NCI-H2171 treated with DMSO at 0.1 percent for 48 hours (cell line): ENCODE measurements around the gene RSRC2.
"Not testable (repeated sequence)": the region's sequence is repeated elsewhere in the genome, so short reads cannot be mapped to it uniquely, and the experiment has no call there.

Experiments
- DNase-seq: peaks from one replicate; lab custom pipeline; 2025; lab: John Stamatoyannopoulos, UW

The RSRC2 gene

DNA sequence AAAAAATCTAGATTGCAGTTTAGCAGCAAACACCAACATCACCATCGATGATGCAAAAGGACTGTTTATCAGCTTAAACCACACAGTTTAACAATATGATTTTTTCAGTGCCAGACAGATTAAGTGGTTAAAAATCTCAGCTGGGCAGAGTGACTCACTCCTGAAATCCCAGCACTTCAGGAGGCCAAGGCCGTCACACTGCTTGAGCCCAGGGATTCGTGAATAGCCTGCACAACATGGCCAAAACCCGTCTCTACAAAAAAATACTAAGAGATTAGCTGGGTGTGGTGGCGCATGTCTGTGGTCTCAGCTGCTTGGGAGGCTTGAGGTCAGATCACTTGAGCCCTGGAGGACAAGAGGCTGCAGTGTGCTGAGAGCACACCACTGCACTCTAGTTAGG is 8.9 kb downstream of the RSRC2 start:
- DNase-seq = no peak

DNA sequence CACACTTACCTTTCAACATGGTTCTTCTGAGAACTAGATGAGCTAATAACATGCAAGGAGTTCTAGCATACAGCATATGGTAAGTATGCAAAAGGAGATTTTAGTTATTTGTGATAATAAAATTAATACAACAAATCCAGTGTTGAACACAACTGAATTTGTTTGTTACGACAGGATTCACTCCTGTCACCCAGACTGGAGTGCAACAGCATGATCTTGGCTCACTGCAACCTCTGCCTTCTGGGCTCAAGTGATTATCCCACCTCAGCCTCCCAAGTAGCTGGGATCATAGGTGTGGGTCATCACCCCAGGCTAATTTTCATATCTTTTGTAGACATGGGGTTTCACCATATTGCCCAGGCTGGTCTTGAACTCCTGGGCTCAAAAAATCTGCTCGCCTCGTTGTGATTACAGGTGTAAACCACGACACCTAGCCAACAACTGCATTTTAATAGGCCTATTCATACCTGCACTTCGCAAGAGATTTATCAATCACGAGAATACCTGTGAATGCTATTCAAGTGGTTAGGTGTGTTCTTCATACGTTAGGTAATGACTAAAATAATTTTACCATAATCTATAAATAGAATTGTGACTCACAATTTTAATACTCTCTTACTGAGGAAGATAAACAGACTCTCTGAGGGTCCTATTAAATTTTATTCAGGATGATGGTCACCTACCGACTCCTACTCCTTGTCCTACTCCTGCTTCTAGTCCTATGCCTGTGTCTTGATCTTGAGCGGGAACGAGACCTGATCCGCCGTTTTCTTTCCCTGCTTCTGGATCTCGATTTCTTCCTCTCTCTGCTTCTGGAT is 10.0 kb downstream of the RSRC2 start:
- no peak for DNase-seq

DNA sequence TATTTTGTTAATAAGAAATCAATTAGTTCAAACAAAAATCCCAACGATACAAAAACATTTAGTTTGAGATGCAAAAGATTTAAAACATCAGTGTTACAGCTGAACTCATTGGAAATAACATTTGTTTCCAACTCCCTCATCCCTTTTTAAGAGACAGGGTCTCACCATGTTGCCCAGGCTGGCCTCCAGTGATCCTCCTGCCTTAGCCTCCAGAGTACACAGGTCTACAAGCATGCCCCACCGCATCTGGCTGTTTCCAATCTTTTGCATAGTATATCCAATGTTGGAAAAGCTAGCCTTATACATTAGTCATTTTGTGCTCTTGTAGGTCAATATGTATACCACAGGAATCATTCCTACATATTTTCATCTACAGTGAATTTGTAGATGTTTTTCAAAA is 11.5 kb downstream of the RSRC2 start:
- DNase-seq = no peak

DNA sequence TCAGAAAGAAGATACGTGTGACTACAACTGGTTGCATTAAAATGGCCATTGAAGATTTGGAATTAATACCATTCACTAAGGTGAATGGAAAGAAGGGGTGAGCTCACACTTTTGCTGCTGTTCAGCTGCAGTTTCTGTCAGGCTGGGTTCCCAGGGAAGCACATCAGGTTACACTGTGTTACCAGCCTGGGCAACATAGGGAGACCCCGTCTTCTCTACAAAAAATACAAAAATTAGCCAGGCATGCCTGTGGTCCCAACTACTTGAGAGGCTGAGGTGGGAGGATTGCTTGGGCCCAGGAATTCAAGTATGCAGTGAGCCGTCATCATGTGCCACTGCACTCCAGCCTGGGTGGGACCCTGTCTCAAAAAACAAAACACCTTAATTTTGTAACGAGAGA is 13.1 kb downstream of the RSRC2 start:
- DNase-seq = no peak

DNA sequence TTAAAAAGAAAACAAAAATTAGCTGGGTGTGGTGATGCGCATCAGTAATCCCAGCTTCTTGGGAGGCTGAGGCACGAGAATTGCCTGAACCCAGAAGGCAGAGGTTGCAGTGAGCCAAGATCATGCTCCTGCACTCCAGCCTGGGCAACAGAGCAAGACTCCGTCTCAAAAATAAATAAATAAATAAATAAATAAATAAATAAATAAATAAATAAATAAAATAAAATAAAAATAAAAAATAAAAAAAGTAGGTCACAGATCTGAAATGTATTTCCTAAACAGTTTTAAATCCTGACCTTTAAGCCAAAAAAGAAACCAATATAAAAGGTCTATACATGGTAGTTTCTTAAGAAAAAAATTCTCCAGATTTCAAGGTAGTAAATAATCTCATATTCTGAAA is 13.7 kb downstream of the RSRC2 start:
- not testable (repeated sequence) for DNase-seq

DNA sequence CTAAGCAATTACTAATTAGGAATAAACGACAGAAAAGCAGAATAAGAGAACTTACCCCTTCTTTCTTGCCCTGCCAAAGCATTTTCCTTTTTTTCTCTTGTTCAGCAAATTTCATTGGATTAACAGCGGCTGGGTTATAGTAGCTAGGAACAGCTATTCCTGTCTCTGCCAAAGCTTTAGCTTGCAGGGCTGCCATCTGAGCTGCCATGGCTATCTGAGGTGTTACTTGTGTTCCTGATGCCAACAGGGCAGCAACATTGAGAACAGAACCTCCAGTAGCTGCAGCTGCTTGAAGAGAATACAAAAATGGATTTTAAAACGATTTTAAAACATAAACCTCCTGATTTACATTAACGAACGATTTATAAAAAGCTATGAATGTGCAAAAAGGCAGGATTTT is 18.6 kb downstream of the RSRC2 start:
- no peak for DNase-seq

DNA sequence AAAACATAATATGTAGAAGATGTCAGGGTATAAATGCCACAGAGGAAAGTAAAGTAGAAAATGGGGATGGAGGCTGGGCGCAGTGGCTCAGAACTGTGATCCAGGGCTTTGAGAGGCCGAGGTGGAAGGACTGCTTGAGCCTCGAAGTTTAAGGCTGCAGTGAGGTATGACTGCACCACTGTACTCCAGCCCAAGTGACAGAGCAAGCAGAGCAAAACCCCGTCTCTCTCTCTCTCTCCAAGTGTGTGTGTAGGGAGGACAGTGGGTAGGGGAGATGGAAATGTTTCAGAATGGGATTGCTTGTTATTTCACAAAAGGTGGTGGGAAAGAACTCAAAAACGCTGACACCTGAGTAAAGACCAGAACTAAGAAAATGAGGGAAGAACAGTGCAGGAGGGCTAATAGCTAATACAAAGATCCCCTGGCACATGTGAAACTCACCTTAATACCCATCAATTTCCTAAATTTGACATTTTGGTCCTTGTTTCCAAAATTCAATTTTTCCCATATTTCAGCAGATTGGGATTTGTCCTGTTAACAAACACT is 20.3 kb downstream of the RSRC2 start:
- no peak for DNase-seq

DNA sequence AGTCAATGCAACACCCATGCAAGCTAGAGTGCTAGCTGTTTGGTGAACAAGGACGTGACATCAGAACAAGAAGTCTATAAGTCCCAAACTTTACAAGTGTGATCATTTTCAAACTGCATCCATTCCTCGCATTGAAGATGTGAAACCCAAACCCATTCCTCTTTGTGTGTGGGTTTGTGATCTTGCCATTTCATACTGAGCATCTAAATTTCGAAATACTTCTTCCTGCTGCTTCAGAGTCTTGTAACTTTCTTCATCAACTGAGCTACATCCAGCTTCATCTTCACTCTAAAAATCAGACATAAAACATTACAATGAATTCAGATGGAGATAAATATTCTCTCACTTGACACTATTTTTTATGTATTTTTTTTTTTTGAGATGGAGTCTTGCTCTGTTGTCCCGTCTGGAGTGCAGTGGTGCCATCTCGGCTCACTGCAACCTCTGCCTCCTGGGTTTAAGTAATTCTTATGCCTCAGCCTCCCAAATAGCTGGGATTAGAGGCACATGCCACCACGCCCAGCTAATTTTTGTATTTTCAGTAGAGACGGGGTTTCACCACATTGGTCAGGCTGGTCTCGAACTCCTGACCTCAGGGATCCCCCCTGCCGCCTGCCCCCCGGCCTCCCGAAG is 21.2 kb downstream of the RSRC2 start:
- DNase-seq = no peak

DNA sequence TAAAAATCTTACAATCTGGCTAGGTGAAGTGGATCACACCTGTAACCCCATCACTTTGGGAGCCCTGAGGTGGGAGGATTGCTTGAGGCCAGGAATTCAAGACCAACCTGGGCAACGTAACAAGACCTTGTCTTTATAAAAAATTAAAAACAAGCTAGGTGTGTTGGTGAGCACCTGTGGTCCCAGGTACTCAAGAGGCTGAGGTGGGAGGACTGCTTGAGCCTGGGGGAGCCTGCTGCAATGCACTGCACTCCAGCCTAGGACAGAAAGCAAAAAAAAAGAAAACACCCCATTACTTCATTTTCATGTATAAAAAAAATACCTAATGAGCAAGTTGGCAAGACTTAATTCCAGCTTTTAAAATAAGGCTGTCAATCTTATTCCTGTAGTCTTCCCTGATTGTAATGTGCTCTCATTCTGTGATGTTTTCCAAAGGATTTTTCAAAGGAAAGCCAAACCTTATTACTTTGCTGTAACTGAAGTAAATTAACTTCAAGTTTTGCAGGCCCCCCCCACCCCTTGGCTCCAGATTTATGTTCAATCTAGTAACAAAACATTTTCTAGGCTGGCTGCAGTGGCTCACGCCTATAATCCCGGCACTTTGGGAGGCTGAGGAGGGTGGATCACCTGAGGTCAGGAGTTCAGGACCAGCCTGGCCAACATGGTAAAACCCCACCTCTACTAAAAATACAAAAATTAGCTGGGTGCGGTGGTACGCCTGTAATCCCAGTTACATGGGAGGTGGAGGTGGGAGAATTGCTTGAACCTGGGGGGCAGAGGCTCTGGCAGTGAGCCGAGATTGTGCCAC is 22.7 kb downstream of the RSRC2 start:
- no peak for DNase-seq

DNA sequence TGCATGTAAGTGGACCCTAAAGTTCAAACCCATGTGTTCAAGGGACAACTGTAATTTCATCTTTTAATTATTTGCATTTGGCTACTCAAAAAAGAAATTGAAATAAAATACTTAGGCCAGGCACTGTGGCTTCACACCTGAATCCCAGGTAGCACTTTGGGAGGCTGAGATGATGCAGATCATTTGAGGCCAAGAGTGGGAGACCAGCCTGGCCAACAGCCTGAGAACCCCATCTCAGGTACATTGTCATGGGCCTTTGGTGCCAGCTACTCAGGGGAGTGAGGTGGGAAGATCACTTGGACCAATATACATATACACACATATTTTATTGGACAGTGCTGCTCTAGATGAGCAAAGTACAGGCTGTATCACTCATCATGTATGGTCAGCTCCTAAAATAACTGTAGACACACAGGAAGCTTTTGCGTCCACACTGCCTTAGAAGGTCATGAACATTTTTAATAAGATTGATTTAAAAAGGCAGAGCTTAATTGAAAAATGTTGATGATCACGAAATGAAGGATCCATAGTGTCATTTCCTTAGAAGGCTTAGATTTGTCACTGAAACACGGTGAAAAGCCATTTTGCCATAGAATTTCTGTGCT is 23.5 kb downstream of the RSRC2 start:
- no peak for DNase-seq

DNA sequence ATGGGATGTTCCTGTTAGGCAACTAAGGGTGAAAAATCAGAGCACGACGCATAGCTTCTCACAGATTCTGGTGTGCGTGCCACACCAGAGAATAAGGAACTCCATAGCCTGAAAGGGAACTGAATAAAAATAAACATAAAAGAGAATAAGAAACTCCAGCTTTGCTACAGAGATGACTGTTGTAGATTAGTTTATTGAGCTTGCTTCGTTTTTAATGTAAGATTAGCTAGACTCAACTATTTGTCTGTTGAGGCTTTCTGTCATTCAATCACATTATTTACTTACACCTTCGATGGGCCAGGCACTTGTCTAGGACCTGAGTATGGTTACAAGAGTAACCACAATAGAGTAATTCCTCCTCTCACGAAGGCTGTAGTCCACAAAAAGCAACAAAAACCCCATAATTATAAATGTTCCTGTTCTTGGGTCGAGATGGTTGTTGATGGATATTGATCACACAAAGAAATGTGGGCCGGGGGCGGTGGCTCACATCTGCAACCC is 25.2 kb downstream of the RSRC2 start:
- DNase-seq = no peak

DNA sequence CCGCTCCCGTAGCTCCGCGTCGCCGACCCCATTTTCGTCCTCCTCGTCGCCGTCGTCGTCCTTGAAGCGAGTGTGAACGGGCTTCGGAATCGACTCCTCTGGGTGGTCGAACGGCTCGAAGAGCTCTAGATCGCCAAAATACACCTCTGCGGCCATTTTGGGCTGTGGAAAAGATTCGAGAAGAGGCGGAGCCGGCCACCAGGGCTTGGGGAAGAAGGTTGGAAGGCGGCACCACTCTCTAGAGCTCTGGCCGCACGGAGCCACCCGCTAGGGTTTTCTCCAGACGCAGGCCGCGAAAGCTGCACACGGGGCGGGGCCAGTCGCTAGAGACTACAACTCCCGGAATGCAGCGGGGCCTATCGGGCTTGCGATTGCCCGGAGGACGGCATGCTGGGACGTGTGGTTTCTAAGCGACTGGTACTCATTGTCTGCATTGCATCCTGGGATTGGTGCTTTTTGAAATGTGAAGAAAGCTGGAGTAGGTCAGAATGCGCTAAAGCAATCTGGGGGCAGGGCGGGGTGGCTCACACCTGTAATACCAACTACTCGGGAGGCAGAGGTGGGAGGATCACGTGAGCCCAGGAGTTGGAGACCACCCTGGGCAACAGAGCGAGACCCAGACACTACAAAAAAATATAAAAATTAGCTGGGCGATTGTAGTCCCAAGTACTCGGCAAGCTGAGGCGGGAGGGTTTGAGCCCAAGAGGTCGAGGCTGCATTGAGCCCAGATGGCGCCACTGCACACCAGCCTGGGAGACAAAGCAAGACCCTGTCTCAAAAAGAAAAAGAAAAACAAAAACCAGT is 25.8 kb downstream of the RSRC2 start, which contains the start of gene ZCCHC8:
ZCCHC8 (minus strand) TSS at position 248 of the 804 bp plus-strand sequence; CDS start at position 156, 92 bp downstream.
- peak; percentile 100 for DNase-seq

DNA sequence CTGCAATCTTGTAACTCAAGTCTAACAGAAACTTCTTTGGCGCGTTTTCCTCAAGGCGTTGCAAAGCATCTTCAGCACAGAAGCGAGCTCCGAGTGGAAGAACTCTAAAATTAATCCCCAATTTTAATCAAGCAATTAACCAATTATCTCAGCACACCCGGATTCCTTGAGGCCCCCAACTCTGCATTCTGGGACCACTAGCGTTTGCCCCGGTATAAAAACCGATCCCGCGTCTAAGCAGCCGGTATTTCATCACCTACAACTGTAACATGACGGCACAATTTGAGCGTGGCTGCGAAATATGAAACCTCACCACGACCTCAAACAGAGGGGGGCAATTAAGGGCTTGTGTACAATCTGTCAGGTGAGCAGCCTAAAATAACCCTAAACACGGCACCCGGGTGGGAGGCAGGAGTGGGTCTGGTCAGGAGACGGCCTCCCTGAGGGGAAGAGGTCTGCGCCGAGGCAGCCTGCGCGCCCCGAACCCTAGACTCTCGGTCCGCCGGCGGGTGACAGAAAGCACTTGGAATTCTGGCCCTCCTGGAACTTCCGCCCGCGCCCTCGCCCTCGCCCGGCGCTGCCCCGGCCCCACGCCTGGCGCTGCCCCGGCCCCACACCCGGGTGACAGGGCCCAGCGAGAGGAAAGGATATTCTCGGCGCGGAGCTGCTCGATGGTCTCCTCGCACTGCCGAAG is 26.6 kb downstream of the RSRC2 start:
- DNase-seq = peak; percentile 81

DNA sequence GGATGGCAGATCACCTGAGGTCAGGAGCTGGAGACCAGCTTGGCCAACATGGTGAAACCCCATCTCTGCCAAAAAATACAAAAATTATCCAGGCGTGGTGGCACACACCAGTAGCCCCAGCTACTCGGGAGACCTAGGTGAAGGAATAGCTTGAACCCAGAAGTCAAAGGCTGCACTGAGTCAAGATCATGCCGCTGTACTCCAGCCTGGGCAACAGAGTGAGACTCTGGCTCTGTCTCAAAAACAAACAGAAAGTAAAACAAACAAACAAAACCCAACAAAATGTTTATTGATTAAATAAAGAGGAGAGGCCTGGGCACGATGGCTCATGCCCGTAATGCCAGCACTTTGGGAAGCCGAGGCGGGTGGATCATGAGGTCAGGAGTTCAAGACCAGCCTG is 31.5 kb downstream of the RSRC2 start:
- DNase-seq = no peak

DNA sequence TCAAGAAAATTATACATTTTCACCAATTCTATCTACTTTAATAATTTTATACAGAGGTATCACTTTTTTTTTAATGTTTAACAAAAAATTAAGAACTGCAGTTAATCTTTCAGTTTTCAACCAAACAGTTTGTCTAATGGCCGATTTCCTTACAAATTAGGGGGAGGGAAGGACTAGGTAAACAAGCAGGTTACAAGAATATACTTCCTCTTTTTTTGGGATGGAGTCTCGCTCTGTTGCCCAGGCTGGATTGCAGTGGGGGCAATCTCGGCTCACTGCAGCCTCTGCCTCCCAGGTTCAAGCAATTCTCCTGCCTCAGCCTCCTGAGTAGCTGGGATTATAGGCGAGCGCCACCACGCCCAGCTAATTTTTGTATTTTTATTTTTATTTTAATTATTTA is 33.5 kb downstream of the RSRC2 start:
- not testable (repeated sequence) for DNase-seq

DNA sequence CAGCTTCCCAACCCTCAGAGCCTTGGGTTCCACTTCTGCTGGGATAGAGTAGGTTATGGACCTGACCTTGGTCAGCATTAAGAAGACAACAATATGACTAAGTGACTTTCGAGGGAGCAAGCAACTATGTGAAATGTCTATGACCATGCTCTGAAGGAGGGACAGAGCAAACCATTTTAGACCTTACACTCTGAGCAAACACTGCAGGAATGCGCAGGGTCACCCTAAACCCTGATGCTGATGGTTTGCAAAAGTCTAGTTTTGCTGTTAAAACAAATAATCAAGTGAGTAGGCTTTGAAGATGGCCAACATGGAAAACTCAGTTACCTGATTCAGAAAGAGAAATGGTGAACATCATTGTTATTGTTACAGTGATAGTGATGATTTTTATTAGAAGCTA is 34.7 kb downstream of the RSRC2 start:
- DNase-seq = no peak

DNA sequence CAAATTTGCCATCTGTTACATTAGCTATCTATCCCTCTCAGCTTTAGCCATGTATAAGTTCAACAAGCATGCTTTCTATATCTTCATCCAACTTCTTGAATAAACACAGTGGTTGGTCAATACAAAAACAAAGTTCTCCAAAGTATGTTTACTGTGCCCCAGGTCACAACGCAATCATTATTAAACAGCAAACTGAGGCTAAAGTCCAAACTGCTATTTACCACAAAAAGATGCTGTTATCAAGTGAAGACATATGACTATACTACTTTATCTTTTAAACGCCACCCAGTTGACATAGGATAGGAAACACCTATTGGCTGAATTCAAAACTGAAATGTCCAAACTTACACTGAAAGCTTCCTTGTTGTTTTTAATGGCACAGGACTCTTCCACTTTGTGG is 37.7 kb downstream of the RSRC2 start:
- no peak for DNase-seq

DNA sequence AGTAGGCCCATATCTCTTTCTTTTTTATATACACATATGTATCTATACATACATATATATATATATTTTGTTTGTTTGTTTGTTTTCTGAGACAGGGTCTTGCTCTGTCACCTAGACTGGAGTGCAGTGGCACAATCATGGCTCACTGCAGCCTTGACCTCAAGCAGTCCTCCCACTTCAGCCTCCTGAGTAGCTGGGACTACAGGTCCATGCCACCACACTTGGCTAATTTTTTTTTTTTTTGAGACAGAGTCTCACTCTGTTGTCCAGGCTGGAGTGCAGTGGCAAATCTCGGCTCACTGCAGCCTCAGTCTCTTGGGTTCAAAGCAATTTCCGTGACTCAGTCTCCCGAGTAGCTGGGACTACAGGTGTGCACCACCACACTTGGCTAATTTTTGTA is 38.9 kb downstream of the RSRC2 start:
- not testable (repeated sequence) for DNase-seq

DNA sequence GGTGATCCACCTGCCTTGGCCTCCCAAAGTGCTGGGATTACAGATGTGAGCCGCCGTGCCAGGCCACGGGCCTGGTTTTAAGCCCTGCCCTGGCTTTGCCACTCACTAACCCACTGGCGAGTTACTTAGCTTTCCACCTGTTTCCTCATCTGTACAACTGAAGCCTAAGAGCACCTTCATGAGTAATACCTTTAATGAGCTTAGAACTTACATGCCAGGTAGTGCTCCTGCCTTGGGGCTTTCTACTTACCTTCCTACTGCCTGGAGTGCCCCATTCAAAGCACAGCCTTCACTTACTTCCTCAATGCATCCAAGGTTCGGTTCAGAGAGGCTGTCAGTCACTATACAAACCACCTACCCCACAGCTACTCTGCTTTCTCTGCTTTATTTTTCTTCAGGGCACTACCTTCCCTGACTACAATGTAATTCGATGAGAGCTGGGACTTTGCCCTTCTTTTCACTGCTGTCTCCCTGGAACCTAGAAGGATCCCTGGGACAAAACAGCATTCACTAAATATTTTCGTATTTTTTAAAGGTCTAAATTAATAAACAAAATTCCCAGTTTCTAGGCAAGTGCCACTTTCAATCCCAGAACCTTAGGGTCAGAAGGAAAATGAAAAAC is 39.8 kb downstream of the RSRC2 start:
- DNase-seq = no peak

DNA sequence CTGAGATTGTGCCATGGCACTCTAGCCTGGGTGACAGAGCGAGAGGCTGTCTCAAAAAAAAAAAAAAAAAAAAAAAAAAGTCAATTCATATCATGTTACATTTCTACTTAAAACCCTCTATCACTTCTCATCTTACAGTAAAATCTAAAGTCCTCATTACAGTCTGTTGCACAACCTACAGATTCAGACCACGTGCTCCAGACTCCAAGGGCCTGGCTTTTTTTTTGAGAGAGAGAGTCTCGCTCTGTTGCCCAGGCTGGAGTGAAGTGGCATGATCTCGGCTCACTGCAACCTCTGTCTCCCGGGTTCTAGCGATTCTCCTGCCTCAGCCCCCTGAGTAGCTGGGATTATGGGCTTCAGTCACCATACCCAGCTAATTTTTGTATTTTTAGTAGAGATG is 40.4 kb downstream of the RSRC2 start:
- peak; percentile 95 for DNase-seq
